OCI-LY3 (cell line): ENCODE data around the gene TAF1A.

Experiments used
- H2AFZ ChIP-seq: fragments of 200-600, 300-600 bp; shearing (Covaris generic); 2 replicates; pipeline ENCODE4 v1.6.0; 2014; ENCODE audit warnings: antibody characterized with exemption, low read depth, low read length
- H3K27ac ChIP-seq: fragments of 200-600, 300-600 bp; sonication (generic); 2 replicates; pipeline ENCODE4 v1.5.1; 2014; ENCODE audit warnings: mild to moderate bottlenecking, low read length, moderate library complexity, mixed read lengths
- H3K27me3 ChIP-seq: fragments of 200-600, 300-600 bp; sonication (generic); 2 replicates; pipeline ENCODE4 v1.6.1; 2014; ENCODE audit warnings: low read depth, low read length, mixed read lengths
- H3K36me3 ChIP-seq: fragments of 200-600, 300-600 bp; sonication (generic); replicated peaks from 2 replicates; pipeline ENCODE3; 2014; ENCODE audit warnings: low read depth, low read length, mixed read lengths
- H3K4me1 ChIP-seq: fragments of 300-600, 200-600 bp; sonication (generic); 2 replicates; pipeline ENCODE4 v1.6.1; 2014; ENCODE audit warnings: low read length, mixed read lengths
- H3K4me2 ChIP-seq: fragments of 200-600, 300-600 bp; sonication (generic); 2 replicates; pipeline ENCODE4 v1.6.1; 2014; ENCODE audit warnings: low read length, mixed read lengths
- H3K4me3 ChIP-seq: fragments of 300-600, 200-600 bp; sonication (generic); 2 replicates; pipeline ENCODE4 v1.5.1; 2014; ENCODE audit warnings: antibody characterized with exemption, mild to moderate bottlenecking, low read length, moderate library complexity
- H3K79me2 ChIP-seq: fragments of 300-600, 200-600 bp; shearing (Covaris generic); 2 replicates; pipeline ENCODE4 v1.6.1; 2014; ENCODE audit warnings: mild to moderate bottlenecking, low read length, mixed read lengths
- H3K9ac ChIP-seq: fragments of 300-600, 200-600 bp; shearing (Covaris generic); 2 replicates; pipeline ENCODE4 v1.6.0; 2014; ENCODE audit warnings: mild to moderate bottlenecking, low read length, moderate library complexity
- H3K9me3 ChIP-seq: fragments of 200-600, 300-600 bp; shearing (Covaris generic); 2 replicates; pipeline ENCODE4 v1.6.1; 2014; ENCODE audit warnings: low read length, mixed read lengths; ENCODE audit not compliant: insufficient read depth
- H4K20me1 ChIP-seq: fragments of 200-600, 300-600 bp; sonication (generic); 2 replicates; pipeline ENCODE4 v1.6.1; 2016; ENCODE audit warnings: low read length, mixed read lengths; ENCODE audit not compliant: insufficient read depth
- EZH2phosphoT487 ChIP-seq: fragments of 200-600 bp; shearing (Covaris generic); IDR thresholded peaks from 2 replicates; pipeline ENCODE4 v1.6.1; 2018; ENCODE audit warnings: antibody characterized with exemption, mixed run types, low read depth
- TF ChIP-seq, protein P1 (sequence below): fragments of 200-600, 300-600 bp; sonication (generic); IDR thresholded peaks from 2 replicates; pipeline ENCODE4 v1.5.1; 2014; ENCODE audit warnings: antibody characterized with exemption, low read length, low read depth

The TAF1A gene

DNA sequence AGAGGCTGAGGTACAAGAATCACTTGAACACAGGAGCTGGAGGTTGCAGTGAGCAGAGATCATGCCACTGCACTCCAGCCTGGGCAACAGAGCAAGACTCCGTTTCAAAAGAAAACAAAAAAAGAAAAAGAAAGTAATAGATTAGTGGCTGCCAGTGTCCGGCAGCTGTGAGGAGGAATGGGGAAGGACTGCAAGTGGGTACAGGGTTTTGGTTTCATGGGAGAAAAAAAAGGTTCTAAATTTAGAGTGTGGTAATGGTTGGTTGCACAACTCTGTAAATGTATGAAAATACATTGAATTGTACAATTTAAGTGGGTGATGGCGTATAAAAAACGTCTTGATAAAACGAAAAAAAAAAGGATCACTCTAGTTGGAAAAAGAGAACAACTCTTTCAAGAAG, 6.7 kb downstream of the TAF1A start:
- no peak overlapping the region for H3K4me3 ChIP-seq
- H4K20me1 ChIP-seq: no peaks in the 10 kb centered on the region
- no peak for TF ChIP-seq EZH2phosphoT487
- TF ChIP-seq, protein P1, sequence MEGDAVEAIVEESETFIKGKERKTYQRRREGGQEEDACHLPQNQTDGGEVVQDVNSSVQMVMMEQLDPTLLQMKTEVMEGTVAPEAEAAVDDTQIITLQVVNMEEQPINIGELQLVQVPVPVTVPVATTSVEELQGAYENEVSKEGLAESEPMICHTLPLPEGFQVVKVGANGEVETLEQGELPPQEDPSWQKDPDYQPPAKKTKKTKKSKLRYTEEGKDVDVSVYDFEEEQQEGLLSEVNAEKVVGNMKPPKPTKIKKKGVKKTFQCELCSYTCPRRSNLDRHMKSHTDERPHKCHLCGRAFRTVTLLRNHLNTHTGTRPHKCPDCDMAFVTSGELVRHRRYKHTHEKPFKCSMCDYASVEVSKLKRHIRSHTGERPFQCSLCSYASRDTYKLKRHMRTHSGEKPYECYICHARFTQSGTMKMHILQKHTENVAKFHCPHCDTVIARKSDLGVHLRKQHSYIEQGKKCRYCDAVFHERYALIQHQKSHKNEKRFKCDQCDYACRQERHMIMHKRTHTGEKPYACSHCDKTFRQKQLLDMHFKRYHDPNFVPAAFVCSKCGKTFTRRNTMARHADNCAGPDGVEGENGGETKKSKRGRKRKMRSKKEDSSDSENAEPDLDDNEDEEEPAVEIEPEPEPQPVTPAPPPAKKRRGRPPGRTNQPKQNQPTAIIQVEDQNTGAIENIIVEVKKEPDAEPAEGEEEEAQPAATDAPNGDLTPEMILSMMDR: no peak
- peaks cover 22% of the 10 kb centered on the region for H3K79me2 ChIP-seq
- H3K4me1 ChIP-seq: peaks cover 18% of the 10 kb centered on the region
- H3K27ac ChIP-seq: no peak overlapping the region
- peak overlapping the region; percentile 12 for H3K4me2 ChIP-seq
- H3K27me3 ChIP-seq: no peaks in the 10 kb centered on the region
- no peak overlapping the region for H2AFZ ChIP-seq
- H3K9ac ChIP-seq: no peak overlapping the region
- peaks cover 55% of the 10 kb centered on the region for H3K36me3 ChIP-seq
- H3K9me3 ChIP-seq: no peaks in the 10 kb centered on the region

DNA sequence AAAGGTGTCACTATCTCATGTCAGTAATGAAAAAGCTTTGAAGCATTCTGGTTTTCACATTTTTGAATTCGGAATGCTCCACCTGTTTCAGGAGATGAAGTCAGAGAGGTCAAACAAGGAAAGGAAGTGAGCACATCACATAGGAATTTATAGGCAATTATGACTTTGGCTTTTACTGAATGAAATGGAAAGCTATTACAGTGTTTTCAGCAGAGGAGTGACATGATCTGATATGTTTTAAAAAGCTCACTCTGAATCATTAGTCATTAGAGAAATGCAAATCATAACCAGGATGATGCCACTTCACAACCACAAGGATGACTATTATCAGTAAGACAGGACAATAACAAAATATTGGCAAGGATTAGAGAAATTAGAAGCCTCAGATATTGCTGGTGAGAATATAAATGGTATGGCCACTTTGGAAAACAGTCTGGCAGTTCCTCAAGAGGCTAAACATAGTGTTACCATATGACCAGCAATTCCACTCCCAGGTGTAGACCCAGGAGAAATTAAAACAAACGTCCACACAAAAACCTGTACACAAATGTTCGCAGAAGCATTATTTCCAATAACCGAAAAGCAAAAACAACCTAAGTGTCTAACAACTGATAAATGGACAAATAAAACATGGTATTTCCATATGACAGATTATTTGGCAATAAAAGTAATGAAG, 7.5 kb downstream of the TAF1A start:
- no peaks in the 10 kb centered on the region for H3K27me3 ChIP-seq
- H3K9me3 ChIP-seq: no peaks in the 10 kb centered on the region
- H3K4me3 ChIP-seq: no peak overlapping the region
- H3K9ac ChIP-seq: no peak overlapping the region
- TF ChIP-seq, protein P1: no peak
- no peak for TF ChIP-seq EZH2phosphoT487
- peaks cover 20% of the 10 kb centered on the region for H3K79me2 ChIP-seq
- H3K4me1 ChIP-seq: peaks cover 18% of the 10 kb centered on the region
- no peak overlapping the region for H2AFZ ChIP-seq
- no peaks in the 10 kb centered on the region for H4K20me1 ChIP-seq
- H3K4me2 ChIP-seq: peak overlapping the region; percentile 0; the same call in 1 of the 2 replicates
- H3K36me3 ChIP-seq: peaks cover 58% of the 10 kb centered on the region
- H3K27ac ChIP-seq: no peak overlapping the region

DNA sequence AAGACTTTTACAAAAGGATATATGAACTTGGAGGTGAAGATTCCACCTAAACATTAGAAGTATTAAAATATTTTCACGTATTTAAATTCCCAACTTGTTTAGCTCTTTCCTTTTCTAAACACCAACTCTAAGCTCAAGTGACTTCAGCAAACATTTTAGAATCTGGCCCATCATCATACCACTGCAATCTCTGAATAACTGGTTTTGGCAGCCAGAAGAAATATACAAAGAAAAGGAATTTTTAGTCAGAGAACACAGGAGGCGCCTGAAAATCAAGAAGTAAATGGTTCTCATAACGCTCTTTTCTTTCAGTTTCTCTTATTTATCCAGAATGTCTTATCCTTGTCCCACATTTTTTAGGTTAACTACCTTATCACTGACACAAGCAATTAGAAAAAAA, 10.4 kb downstream of the TAF1A start:
- no peaks in the 10 kb centered on the region for H4K20me1 ChIP-seq
- H3K36me3 ChIP-seq: peaks cover 48% of the 10 kb centered on the region
- H3K4me3 ChIP-seq: no peak overlapping the region
- no peak overlapping the region for H3K27ac ChIP-seq
- no peaks in the 10 kb centered on the region for H3K9me3 ChIP-seq
- H3K4me1 ChIP-seq: peaks cover 18% of the 10 kb centered on the region
- no peak for TF ChIP-seq EZH2phosphoT487
- TF ChIP-seq, protein P1: no peak
- no peak overlapping the region for H2AFZ ChIP-seq
- peaks cover 9% of the 10 kb centered on the region for H3K79me2 ChIP-seq
- H3K27me3 ChIP-seq: no peaks in the 10 kb centered on the region
- no peak overlapping the region for H3K4me2 ChIP-seq
- H3K9ac ChIP-seq: no peak overlapping the region

DNA sequence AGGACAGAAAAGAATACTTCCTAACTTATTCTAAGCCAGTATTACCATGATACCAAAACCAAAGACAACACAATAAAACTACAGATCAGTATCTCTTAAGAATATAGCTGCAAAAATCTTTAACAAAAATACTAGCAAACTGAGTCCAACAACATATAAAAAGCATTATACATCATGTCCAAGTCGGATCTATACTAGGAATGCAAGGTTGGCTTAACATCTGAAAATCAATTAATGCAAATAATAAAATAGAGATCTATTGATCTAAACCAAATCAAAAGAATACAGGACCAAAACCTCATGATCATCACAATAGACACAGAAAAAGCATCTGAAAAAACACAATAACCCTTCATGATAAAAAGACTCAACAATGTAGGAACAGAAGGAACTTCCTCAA, 18.9 kb downstream of the TAF1A start:
- Histone ChIP-seq H3K9ac (no peak overlapping the region), H3K4me2 (no peak overlapping the region), H3K27me3 (no peaks in the 10 kb centered on the region), H3K27ac (no peak overlapping the region), H4K20me1 (no peaks in the 10 kb centered on the region), H3K9me3 (0 out of 2 replicates have a peak, but pooled peaks cover 3% of the 10 kb centered on the region), H2AFZ (no peak overlapping the region), H3K36me3 (peaks cover 46% of the 10 kb centered on the region), H3K79me2 (no peaks in the 10 kb centered on the region), H3K4me1 (no peaks in the 10 kb centered on the region), H3K4me3 (no peak overlapping the region)
- TF ChIP-seq EZH2phosphoT487: no peak
- TF ChIP-seq, protein P1: no peak
